HUES48 (cell line): Measurements from ENCODE around the gene TMEM33.
"Not testable (repeated sequence)": the region's sequence is repeated elsewhere in the genome, so short reads cannot be mapped to it uniquely, and the experiment has no call there.

ENCODE experiments used
- H3K27ac ChIP-seq: one replicate; pipeline ENCODE4 v1.7.0; 2013; ENCODE audit warnings: low read depth, low read length, inconsistent platforms
- H3K27me3 ChIP-seq: 2 replicates; pipeline ENCODE4 v1.6.1; 2013; ENCODE audit warnings: mild to moderate bottlenecking, low read length; ENCODE audit not compliant: control insufficient read depth, insufficient read depth
- H3K36me3 ChIP-seq: 2 replicates; pipeline ENCODE4 v1.6.1; 2013; ENCODE audit warnings: low read length; ENCODE audit not compliant: control insufficient read depth, insufficient read depth
- H3K4me1 ChIP-seq: 2 replicates; pipeline ENCODE4 v1.6.1; 2013; ENCODE audit warnings: mild to moderate bottlenecking, low read length; ENCODE audit not compliant: control insufficient read depth, insufficient read depth
- H3K4me3 ChIP-seq: 2 replicates; pipeline ENCODE4 v1.5.1; 2013; ENCODE audit warnings: mild to moderate bottlenecking, low read depth, low read length
- H3K9ac ChIP-seq: 2 replicates; pipeline ENCODE4 v1.6.1; 2013; ENCODE audit warnings: mild to moderate bottlenecking, low read depth, low read length, moderate library complexity
- H3K9me3 ChIP-seq: 2 replicates; pipeline ENCODE4 v1.6.1; 2013; ENCODE audit warnings: low read length; ENCODE audit not compliant: control insufficient read depth, insufficient read depth

The TMEM33 gene, protein sequence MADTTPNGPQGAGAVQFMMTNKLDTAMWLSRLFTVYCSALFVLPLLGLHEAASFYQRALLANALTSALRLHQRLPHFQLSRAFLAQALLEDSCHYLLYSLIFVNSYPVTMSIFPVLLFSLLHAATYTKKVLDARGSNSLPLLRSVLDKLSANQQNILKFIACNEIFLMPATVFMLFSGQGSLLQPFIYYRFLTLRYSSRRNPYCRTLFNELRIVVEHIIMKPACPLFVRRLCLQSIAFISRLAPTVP

DNA sequence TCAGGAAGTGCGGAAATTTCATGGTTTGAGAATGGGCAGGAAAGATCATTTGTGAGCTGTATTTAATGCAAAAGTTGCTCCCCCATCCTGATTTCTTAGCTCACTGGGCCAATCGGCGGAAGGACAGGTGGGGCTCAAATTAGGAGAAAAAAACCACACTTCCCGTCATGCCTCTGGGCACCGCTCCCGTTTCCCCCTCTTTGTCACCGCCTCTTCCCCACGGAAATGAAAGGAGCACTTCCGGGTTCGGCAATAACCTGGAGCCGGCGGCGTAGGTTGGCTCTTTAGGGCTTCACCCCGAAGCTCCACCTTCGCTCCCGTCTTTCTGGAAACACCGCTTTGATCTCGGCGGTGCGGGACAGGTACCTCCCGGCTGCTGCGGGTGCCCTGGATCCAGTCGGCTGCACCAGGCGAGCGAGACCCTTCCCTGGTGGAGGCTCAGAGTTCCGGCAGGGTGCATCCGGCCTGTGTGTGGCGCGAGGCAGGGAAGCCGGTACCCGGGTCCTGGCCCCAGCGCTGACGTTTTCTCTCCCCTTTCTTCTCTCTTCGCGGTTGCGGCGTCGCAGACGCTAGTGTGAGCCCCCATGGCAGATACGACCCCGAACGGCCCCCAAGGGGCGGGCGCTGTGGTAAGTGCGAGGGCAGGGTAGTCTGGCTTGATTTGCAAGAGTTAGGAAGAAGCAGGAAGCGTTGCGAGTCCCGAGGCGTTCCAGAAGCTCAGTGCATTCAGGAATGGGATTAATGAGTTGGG is at the start of gene TMEM33:
Gene TMEM33, plus strand, starts transcription at position 529 of the 751 bp plus-strand sequence. Its CDS starts 56 bp downstream, at position 585.
- peaks cover 5% of the 10 kb centered on the region for H3K4me1 ChIP-seq
- no peaks in the 10 kb centered on the region for H3K9me3 ChIP-seq
- peak within 1 kb of the TSS; percentile 95 for H3K4me3 ChIP-seq
- H3K27me3 ChIP-seq = no peaks in the 10 kb centered on the region
- H3K9ac ChIP-seq = peak within 1 kb of the TSS; percentile 90
- peak within 1 kb of the TSS; percentile 97 for H3K27ac ChIP-seq
- peaks cover 37% of the 10 kb centered on the region for H3K36me3 ChIP-seq

DNA sequence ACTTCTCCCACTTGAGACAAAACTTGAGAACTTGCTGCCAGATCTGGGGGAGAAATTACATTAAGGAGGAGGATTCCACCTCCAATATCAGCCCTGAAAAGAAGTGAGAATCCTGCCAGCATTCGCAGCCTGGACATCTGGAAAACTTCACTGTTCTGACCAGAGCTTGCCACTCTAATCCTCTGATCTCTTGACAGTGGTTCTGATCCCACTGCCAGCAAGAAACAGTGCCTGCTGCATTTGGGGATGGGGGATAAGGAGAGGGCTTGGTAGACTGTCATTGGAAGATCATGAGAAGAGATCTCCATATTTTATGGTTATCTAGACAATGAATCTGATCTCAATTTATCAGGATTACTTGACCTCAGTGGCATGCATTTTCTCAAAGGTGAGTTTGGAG is 49.8 kb upstream of the TMEM33 start:
- H3K36me3 ChIP-seq = no peaks in the 10 kb centered on the region
- H3K4me1 ChIP-seq = peaks cover 8% of the 10 kb centered on the region; the same call in 1 of the 2 replicates
- no peak overlapping the region for H3K9ac ChIP-seq
- H3K9me3 ChIP-seq = no peaks in the 10 kb centered on the region
- H3K27me3 ChIP-seq = peaks cover 65% of the 10 kb centered on the region
- no peak overlapping the region for H3K27ac ChIP-seq
- no peak overlapping the region for H3K4me3 ChIP-seq

DNA sequence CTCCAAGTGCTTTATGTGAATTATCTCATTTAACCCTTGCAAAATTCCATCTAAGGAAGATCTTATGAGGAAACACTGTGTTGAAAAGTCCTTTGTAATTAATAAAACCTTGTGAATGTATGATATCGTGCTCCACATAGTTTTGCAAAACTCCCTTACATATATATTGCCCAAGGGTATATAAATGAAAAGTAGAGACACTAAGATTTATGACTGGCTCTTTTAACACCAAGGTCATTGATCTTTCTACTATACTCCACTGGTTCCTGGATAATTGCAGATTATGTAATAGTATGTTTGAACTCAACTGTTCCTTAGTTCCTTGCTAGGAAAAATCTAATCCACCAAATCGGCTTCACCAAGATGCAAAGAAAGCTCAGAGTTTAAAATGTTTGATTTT is 48.0 kb upstream of the TMEM33 start:
- no peak overlapping the region for H3K9ac ChIP-seq
- H3K4me3 ChIP-seq = no peak overlapping the region
- peaks cover 3% of the 10 kb centered on the region; the same call in 1 of the 2 replicates for H3K4me1 ChIP-seq
- H3K36me3 ChIP-seq = no peaks in the 10 kb centered on the region
- H3K27ac ChIP-seq = no peak overlapping the region
- H3K9me3 ChIP-seq = no peaks in the 10 kb centered on the region
- peaks cover 47% of the 10 kb centered on the region for H3K27me3 ChIP-seq

DNA sequence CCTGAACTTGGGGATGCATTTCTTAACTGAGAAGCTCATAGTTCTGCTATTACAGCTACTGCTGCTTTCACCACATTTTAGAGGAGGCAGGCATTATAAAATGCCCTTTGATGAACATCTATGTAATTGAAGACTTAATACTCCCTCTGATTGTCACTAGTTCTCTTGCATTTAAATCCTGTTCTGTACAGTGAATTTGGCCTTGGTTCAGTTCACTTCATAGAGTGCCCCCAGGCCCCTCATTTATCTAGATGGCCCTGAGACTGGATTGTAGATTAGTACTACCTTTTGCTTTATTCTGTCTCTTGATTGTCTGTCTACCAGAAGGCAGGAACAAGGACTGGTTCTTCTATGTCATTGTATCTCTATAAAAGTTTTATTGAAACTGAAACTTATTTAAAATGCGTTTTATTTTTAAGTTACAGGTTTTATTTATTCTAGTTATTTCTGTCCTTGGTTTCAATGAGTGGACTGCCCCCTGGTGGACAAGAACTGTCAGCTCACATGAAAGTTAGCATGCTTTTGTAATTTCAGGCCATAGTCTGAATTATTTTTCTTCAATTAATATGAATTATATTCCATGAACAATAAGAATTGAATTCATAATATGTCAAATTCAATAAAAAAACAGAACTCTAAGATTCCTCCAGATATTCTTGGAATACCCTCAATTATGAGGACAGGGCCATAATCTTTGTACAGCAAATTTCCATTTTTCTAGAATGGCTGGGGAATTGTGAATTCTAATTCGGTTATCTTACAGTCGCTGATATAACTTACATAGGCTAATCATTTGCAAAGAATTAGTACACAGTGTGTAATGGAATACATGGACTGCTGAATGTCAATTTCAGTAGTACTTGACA is 47.2 kb upstream of the TMEM33 start:
- H3K9ac ChIP-seq = no peak overlapping the region
- H3K27me3 ChIP-seq = peaks cover 39% of the 10 kb centered on the region
- H3K9me3 ChIP-seq = no peaks in the 10 kb centered on the region
- H3K4me3 ChIP-seq = no peak overlapping the region
- H3K4me1 ChIP-seq = no peaks in the 10 kb centered on the region
- H3K36me3 ChIP-seq = no peaks in the 10 kb centered on the region
- no peak overlapping the region for H3K27ac ChIP-seq

DNA sequence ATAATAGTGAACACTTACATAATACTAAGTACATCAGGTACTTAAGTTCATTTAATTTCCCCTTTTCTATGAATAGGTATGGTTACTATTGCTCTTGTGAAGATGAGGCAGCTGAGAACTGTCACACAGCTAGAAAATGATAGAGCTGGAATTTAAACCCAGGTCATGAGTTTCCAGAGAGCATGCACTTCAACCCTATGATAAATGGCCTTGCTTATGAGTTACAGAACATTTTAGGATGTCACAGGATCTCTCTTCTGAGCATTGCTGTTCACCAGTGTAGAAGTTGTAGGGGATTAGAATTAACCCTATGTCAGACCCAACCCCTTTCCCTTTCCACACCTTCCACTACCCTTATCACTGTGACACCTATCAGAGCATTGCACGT is 46.5 kb upstream of the TMEM33 start:
- Histone ChIP-seq H3K9me3 (no peaks in the 10 kb centered on the region), H3K4me3 (no peak overlapping the region), H3K4me1 (no peaks in the 10 kb centered on the region), H3K9ac (no peak overlapping the region), H3K27ac (no peak overlapping the region), H3K36me3 (no peaks in the 10 kb centered on the region), H3K27me3 (peaks cover 33% of the 10 kb centered on the region)

DNA sequence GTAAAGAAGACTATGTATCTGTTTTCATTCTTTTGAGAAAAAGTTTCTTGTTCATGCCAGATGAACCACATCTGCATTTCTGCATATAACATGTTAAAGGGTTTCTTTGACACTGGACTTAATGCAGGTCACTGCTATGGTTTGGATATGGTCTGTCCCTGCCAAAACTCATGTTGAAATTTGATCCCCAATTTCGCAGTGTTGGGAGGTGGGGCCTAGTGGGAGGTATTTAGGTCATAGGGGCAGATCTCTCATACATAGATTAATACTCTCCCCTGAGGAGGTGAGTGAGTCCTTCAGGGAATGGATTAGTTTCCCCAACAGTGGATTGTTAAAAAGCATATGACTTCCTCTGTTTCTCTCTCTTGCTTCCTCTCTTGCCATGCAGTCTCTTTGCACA is 45.9 kb upstream of the TMEM33 start:
- H3K4me1 ChIP-seq = no peaks in the 10 kb centered on the region
- H3K27me3 ChIP-seq = peaks cover 27% of the 10 kb centered on the region
- no peak overlapping the region for H3K9ac ChIP-seq
- H3K36me3 ChIP-seq = no peaks in the 10 kb centered on the region
- no peak overlapping the region for H3K4me3 ChIP-seq
- no peaks in the 10 kb centered on the region for H3K9me3 ChIP-seq
- H3K27ac ChIP-seq = no peak overlapping the region

DNA sequence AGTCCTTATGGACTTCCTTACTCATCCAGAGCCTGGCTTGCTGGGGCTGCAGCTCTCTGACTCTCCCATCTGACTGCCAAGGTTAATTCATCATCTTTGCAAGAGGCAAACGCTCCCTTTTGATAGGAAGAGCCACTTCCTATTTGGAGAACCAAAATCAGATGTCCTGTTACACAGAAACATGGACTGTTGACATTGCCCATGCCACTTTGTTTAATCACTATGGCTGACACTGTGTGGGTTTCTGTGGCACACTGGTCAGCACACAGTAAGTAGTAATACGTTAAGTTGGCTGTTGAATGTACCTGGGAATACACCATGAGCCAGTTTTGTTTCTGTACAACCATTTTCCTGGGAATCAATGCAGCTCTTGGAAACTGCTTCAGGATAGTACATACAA is 45.1 kb upstream of the TMEM33 start:
- no peak overlapping the region for H3K9ac ChIP-seq
- no peak overlapping the region for H3K4me3 ChIP-seq
- no peaks in the 10 kb centered on the region for H3K36me3 ChIP-seq
- no peaks in the 10 kb centered on the region for H3K4me1 ChIP-seq
- peaks cover 19% of the 10 kb centered on the region for H3K27me3 ChIP-seq
- no peaks in the 10 kb centered on the region for H3K9me3 ChIP-seq
- no peak overlapping the region for H3K27ac ChIP-seq

DNA sequence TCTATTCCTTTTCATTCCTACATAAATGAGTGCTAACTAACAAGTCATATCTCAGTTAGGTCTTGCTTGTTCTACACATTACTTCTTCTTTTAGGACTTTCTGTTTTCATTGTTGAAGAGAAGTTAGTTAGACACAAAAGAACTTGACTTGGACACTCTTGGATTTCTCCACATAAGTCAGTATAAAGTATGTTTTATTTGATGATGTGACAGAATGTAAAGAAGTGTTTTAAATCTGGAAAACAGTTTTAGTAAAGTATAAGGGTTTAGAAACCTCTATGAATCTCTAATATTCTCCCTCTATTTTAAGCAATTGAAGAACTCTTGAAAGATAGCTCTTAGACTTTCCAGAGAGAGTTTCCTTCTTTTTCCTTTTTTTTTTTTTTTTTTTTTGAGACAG is 38.6 kb upstream of the TMEM33 start:
- no peaks in the 10 kb centered on the region for H3K36me3 ChIP-seq
- H3K4me3 ChIP-seq = no peak overlapping the region
- H3K27ac ChIP-seq = no peak overlapping the region
- no peak overlapping the region for H3K9ac ChIP-seq
- no peaks in the 10 kb centered on the region for H3K9me3 ChIP-seq
- H3K4me1 ChIP-seq = no peaks in the 10 kb centered on the region
- no peaks in the 10 kb centered on the region for H3K27me3 ChIP-seq

DNA sequence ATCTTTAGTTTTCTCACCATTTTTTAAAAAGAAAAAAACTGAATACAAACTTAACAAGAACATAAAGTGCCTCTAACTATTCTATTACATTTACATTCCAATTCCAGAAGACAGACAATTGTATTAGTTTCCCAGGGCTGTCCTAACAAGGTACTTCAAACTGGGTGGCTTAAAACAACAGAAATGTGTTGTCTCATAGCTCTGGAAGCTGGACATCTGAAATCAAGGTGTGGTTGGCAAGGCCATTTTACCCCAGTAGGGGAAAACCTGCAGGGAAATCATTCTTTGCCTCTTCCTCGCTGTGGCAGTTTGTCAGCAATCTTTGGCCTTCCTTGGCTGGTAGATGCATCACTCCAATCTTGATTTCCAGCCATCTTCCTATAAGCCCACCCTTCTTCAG is 37.5 kb upstream of the TMEM33 start:
- Histone ChIP-seq H3K9me3 (no peaks in the 10 kb centered on the region), H3K27ac (no peak overlapping the region), H3K27me3 (no peaks in the 10 kb centered on the region), H3K36me3 (no peaks in the 10 kb centered on the region), H3K4me3 (no peak overlapping the region), H3K9ac (no peak overlapping the region), H3K4me1 (no peaks in the 10 kb centered on the region)

DNA sequence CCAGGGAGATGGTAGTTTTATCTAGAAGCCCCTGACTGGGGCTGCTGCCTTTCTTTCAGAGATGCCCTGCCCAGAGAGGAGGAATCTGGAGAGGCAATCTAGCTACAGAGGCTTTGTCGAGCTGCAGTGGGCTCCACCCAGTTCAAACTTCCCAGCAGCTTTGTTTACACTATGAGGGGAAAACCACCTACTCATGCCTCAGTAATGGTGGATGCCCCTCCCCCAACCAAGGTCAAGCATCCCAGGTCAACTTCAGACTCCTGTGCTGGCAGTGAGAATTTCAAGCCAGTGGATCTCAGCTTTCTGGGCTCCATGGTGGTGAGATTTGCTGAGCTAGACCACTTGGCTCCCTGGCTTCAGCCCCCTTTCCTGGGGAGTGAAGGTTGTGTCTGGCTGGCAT is 26.1 kb upstream of the TMEM33 start:
- H3K36me3 ChIP-seq, H3K4me1 ChIP-seq, H3K27me3 ChIP-seq, H3K9ac ChIP-seq, H3K4me3 ChIP-seq, H3K9me3 ChIP-seq: not testable (repeated sequence)
- peak overlapping the region; percentile 28 for H3K27ac ChIP-seq

DNA sequence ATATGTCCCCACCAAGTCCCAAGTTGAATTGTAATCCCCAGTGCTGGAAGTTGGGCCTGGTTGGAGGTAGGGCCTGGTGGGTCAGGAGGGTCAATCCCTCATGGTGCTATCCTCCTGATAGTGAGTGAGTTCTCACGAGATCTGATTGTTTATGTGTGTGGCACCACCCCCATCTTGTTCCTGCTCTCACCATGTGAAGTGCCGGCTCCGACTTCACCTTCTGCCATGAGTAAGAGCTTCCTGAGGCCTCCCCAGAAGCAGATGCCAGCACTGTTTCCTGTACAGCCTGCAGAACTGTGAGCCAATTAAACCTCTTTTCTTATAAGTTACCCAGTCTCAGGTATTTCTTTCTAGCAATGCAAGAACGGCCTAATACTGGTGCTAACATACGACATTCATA is 22.7 kb upstream of the TMEM33 start:
- no peaks in the 10 kb centered on the region for H3K27me3 ChIP-seq
- H3K4me3 ChIP-seq = no peak overlapping the region
- H3K9ac ChIP-seq = no peak overlapping the region
- H3K9me3 ChIP-seq = no peaks in the 10 kb centered on the region
- no peaks in the 10 kb centered on the region for H3K36me3 ChIP-seq
- no peaks in the 10 kb centered on the region for H3K4me1 ChIP-seq
- H3K27ac ChIP-seq = no peak overlapping the region
